GM23248 (cell line): ENCODE results near the gene PCDHGA4. TPM values are rescaled to one million over a fixed set of nuclear protein-coding genes. Genes with fewer than 3 reads are reported as not detected.
"Not testable (repeated sequence)": the region's sequence is repeated elsewhere in the genome, so short reads cannot be mapped to it uniquely, and the experiment has no call there.

Experiments
- DNase-seq: peaks from one replicate; pipeline ENCODE4 v3.0.0-alpha.2; 2015
- H2AFZ ChIP-seq: fragments of 200-600 bp; sonication (generic); 2 replicates; pipeline ENCODE4 v1.6.1; 2016; ENCODE audit warnings: antibody characterized with exemption
- H3F3A ChIP-seq: fragments of 200-600 bp; sonication (generic); 2 replicates; pipeline ENCODE4 v1.6.1; 2016; ENCODE audit warnings: mild to moderate bottlenecking, antibody characterized with exemption, mixed run types; ENCODE audit not compliant: insufficient read depth
- H3K27ac ChIP-seq: fragments of 200-600 bp; sonication (generic); 2 replicates; pipeline ENCODE4 v1.5.1; 2016; ENCODE audit warnings: mild to moderate bottlenecking
- H3K27me3 ChIP-seq: fragments of 200-600 bp; sonication (generic); replicated peaks from 2 replicates; pipeline ENCODE4 v1.6.1; 2016; ENCODE audit warnings: mild to moderate bottlenecking; ENCODE audit not compliant: insufficient read depth
- H3K36me3 ChIP-seq: fragments of 200-600 bp; sonication (generic); 2 replicates; pipeline ENCODE4 v1.6.1; 2016; ENCODE audit warnings: low read depth, mild to moderate bottlenecking
- H3K4me1 ChIP-seq: fragments of 200-600 bp; sonication (generic); 2 replicates; pipeline ENCODE4 v1.6.1; 2016; ENCODE audit warnings: mild to moderate bottlenecking; ENCODE audit not compliant: insufficient read depth
- H3K4me2 ChIP-seq: fragments of 200-600 bp; sonication (generic); one replicate; pipeline ENCODE4 v1.6.1; 2016; ENCODE audit warnings: mild to moderate bottlenecking; ENCODE audit not compliant: unreplicated experiment
- H3K4me3 ChIP-seq: fragments of 200-600 bp; sonication (generic); 2 replicates; pipeline ENCODE4 v1.5.1; 2016; ENCODE audit warnings: mild to moderate bottlenecking
- H3K79me2 ChIP-seq: fragments of 200-600 bp; sonication (generic); 2 replicates; pipeline ENCODE4 v1.6.1; 2016; ENCODE audit warnings: mild to moderate bottlenecking; ENCODE audit not compliant: insufficient read depth
- H3K9ac ChIP-seq: fragments of 200-600 bp; sonication (generic); 2 replicates; pipeline ENCODE4 v1.6.1; 2016; ENCODE audit warnings: mild to moderate bottlenecking
- H3K9me2 ChIP-seq: fragments of 200-600 bp; sonication (generic); 2 replicates; pipeline ENCODE4 v1.6.1; 2016; ENCODE audit warnings: mixed run types, mild to moderate bottlenecking, moderate library complexity; ENCODE audit not compliant: insufficient read depth
- H3K9me3 ChIP-seq: fragments of 200-600 bp; sonication (generic); one replicate; pipeline ENCODE4 v1.6.1; 2017; ENCODE audit warnings: low read depth
- H4K20me1 ChIP-seq: fragments of 200-600 bp; sonication (generic); 2 replicates; pipeline ENCODE4 v1.6.0; 2016; ENCODE audit not compliant: insufficient read depth
- EZH2 ChIP-seq: fragments of 200-600 bp; sonication (generic); IDR thresholded peaks from 2 replicates; pipeline ENCODE4 v1.6.1; 2018; ENCODE audit warnings: antibody characterized with exemption, mild to moderate bottlenecking; ENCODE audit not compliant: insufficient read depth, poor library complexity, severe bottlenecking
- EZH2phosphoT487 ChIP-seq: fragments of 200-600 bp; sonication (generic); IDR thresholded peaks from 2 replicates; pipeline ENCODE4 v1.6.1; 2018; ENCODE audit warnings: antibody characterized with exemption, moderate library complexity, mild to moderate bottlenecking, low read depth; ENCODE audit not compliant: insufficient read depth
- WGBS, 2 experiments: methylation state at CpG; one replicate each; pipeline ENCODE4 v1.1.6; 2015 to 2017; ENCODE audit warnings: low lambda C conversion rate in 2 of 2, low coverage in 1 of 2; ENCODE audit errors: missing lambda C conversion rate in 2 of 2; 5-methylcytosine and 5-hydroxymethylcytosine counted together
- in situ Hi-C: fragments of 300-500 bp; cut with MboI; formaldehyde crosslinking; loops from 2 replicates; pipeline ENCODE4 v1.15.0; 2020
- polyA plus RNA-seq: library from polyadenylated mRNA; unstranded; fragments of >200 nt; fragmentation: Nextera tagmentation; extraction: Ambion mirVana; gene quantifications from 2 replicates; pipeline ENCODE4 v1.2.1, GENCODE V29; 2016
- total RNA-seq: library from RNA; depleted of rRNA; stranded (reverse); fragments of >200 nt; shearing (Covaris generic); gene quantifications from 2 replicates; pipeline ENCODE4 v1.2.3, GENCODE V29; 2014

The PCDHGA4 gene
- total and polyA plus RNA-seq, 2 experiments from 2014 or later, result 8.6 to 10.8 TPM

- no peaks in the 10 kb centered on the region for H3K36me3 ChIP-seq
- in situ Hi-C loops, result no loop called here
- TF ChIP-seq EZH2 (no peak), EZH2phosphoT487 (no peak)
- H3K27me3 ChIP-seq, result no peaks in the 10 kb centered on the region
- peak overlapping the region; percentile 70; the same call in 1 of the 2 replicates for H2AFZ ChIP-seq
- no peaks in the 10 kb centered on the region for H3K79me2 ChIP-seq
- H3F3A ChIP-seq, result no peaks in the 10 kb centered on the region
- H3K4me2 ChIP-seq, result no peak overlapping the region
- H3K9me3 ChIP-seq, result no peaks in the 10 kb centered on the region
- no peak overlapping the region for H3K27ac ChIP-seq
- 0 out of 2 replicates have a peak overlapping the region, but pooled peaks have one; percentile 4 for H3K4me3 ChIP-seq
- H3K4me1 ChIP-seq, result no peaks in the 10 kb centered on the region
- no peak overlapping the region for H3K9ac ChIP-seq
- H3K9me2 ChIP-seq, result no peaks in the 10 kb centered on the region
- 5 to 7% methylated on average over 1 of the region's 1 CpG for WGBS, 2 experiments
- no peaks in the 10 kb centered on the region for H4K20me1 ChIP-seq
- no peak for DNase-seq
Measured at GRCh38 chr5:141342773-141343172, 12.0 kb upstream of the PCDHGA4 start.

- no peak for TF ChIP-seq EZH2
- TF ChIP-seq EZH2phosphoT487, result no peak
- peak; percentile 83 for DNase-seq
Measured at GRCh38 chr5:141343242-141343952, 11.4 kb upstream of the PCDHGA4 start, which contains the start of gene PCDHGA3. Gene PCDHGA3 (plus strand): TSS chr5:141343829. CDS start chr5:141344034, 205 bp downstream.

GRCh38 chr5:141343953-141344463 lies 10.8 kb upstream of the PCDHGA4 start:
- Histone ChIP-seq H3K9me2 (no peaks in the 10 kb centered on the region), H2AFZ (peak overlapping the region; percentile 70), H3K79me2 (no peaks in the 10 kb centered on the region), H4K20me1 (no peaks in the 10 kb centered on the region), H3K4me3 (peak overlapping the region; percentile 71), H3K27ac (peak overlapping the region; percentile 61), H3K36me3 (no peaks in the 10 kb centered on the region), H3K27me3 (no peaks in the 10 kb centered on the region), H3K9ac (peak overlapping the region; percentile 73), H3K4me1 (no peaks in the 10 kb centered on the region), H3K4me2 (peak overlapping the region; percentile 54), H3K9me3 (no peaks in the 10 kb centered on the region), H3F3A (no peaks in the 10 kb centered on the region)
- 16 to 24% methylated on average over 31 of the region's 31 CpGs for WGBS, 2 experiments
- no peak for DNase-seq
- TF ChIP-seq EZH2 (no peak), EZH2phosphoT487 (no peak)
- in situ Hi-C loops, result no loop called here

More at GRCh38 chr5:141343242-141343952, 11.4 kb upstream of the PCDHGA4 start, which contains the start of gene PCDHGA3:
- Histone ChIP-seq H3K36me3 (no peaks in the 10 kb centered on the region), H3F3A (no peaks in the 10 kb centered on the region), H3K4me2 (peak within 1 kb of the TSS; percentile 54), H2AFZ (peak within 1 kb of the TSS; percentile 70), H3K79me2 (no peaks in the 10 kb centered on the region), H3K4me3 (peak within 1 kb of the TSS; percentile 71), H3K9me3 (no peaks in the 10 kb centered on the region), H3K27me3 (no peaks in the 10 kb centered on the region), H3K4me1 (no peaks in the 10 kb centered on the region), H3K9ac (peak within 1 kb of the TSS; percentile 73), H3K27ac (peak within 1 kb of the TSS; percentile 61), H4K20me1 (no peaks in the 10 kb centered on the region), H3K9me2 (no peaks in the 10 kb centered on the region)
- 19 to 22% methylated on average over 9 of the region's 9 CpGs for WGBS, 2 experiments
- in situ Hi-C loops, result no loop called here

- WGBS, 2 experiments, result 30 to 34% methylated on average over 20 of the region's 20 CpGs
- Histone ChIP-seq H3K27ac (no peak overlapping the region), H3K27me3 (no peaks in the 10 kb centered on the region), H3K4me1 (no peaks in the 10 kb centered on the region), H3K9me3 (no peaks in the 10 kb centered on the region), H3K4me2 (no peak overlapping the region), H3K9me2 (no peaks in the 10 kb centered on the region), H3K36me3 (no peaks in the 10 kb centered on the region), H3K9ac (no peak overlapping the region), H4K20me1 (no peaks in the 10 kb centered on the region), H2AFZ (no peak overlapping the region), H3F3A (no peaks in the 10 kb centered on the region), H3K79me2 (no peaks in the 10 kb centered on the region), H3K4me3 (no peak overlapping the region)
- DNase-seq, result no peak
- in situ Hi-C loops, result no loop called here
- TF ChIP-seq EZH2phosphoT487, result no peak
- no peak for TF ChIP-seq EZH2
Measured at GRCh38 chr5:141345327-141345726, 9.5 kb upstream of the PCDHGA4 start.

- H3K4me1 ChIP-seq, H3K27ac ChIP-seq, H3K79me2 ChIP-seq, H2AFZ ChIP-seq, H3K4me2 ChIP-seq, DNase-seq, H3K9ac ChIP-seq, H3K27me3 ChIP-seq, in situ Hi-C loops, H4K20me1 ChIP-seq, H3K36me3 ChIP-seq, H3K4me3 ChIP-seq, H3F3A ChIP-seq, H3K9me3 ChIP-seq, H3K9me2 ChIP-seq: not testable (repeated sequence)
- 49% methylated on average over 24 to 25 of the region's 35 CpGs for WGBS, 2 experiments
Measured at GRCh38 chr5:141346017-141346416, 8.8 kb upstream of the PCDHGA4 start.
